MM.1S (cell line): Measurements from ENCODE around the gene CDX2.

Experiments
- DNase-seq: peaks from one replicate; pipeline ENCODE4 v3.0.0-alpha.2; 2015
- H2AFZ ChIP-seq: fragments of 300-600 bp; sonication (generic); 2 replicates; pipeline ENCODE4 v1.6.0; 2016; ENCODE audit warnings: antibody characterized with exemption, low read length
- H3F3A ChIP-seq: fragments of 300-600 bp; sonication (generic); 2 replicates; pipeline ENCODE4 v1.6.1; 2016; ENCODE audit warnings: mild to moderate bottlenecking, antibody characterized with exemption, low read length, moderate library complexity, mixed read lengths; ENCODE audit not compliant: insufficient read depth
- H3K27ac ChIP-seq: fragments of 300-600 bp; sonication (generic); 2 replicates; pipeline ENCODE4 v1.5.1; 2016; ENCODE audit warnings: mild to moderate bottlenecking, low read length
- H3K27me3 ChIP-seq: fragments of 300-600 bp; sonication (generic); replicated peaks from 2 replicates; pipeline ENCODE4 v1.6.0; 2016; ENCODE audit warnings: low read length; ENCODE audit not compliant: insufficient read depth
- H3K36me3 ChIP-seq: fragments of 300-600 bp; sonication (generic); replicated peaks from 2 replicates; pipeline ENCODE4 v1.6.1; 2016; ENCODE audit warnings: mild to moderate bottlenecking, low read length, mixed read lengths; ENCODE audit not compliant: insufficient read depth
- H3K4me1 ChIP-seq: fragments of 300-600 bp; sonication (generic); 2 replicates; pipeline ENCODE4 v1.6.1; 2016; ENCODE audit warnings: low read length, mixed read lengths
- H3K4me2 ChIP-seq: fragments of 300-600 bp; sonication (generic); 2 replicates; pipeline ENCODE4 v1.6.0; 2016; ENCODE audit warnings: low read depth, low read length
- H3K4me3 ChIP-seq: fragments of 300-600 bp; sonication (generic); 2 replicates; pipeline ENCODE4 v1.5.1; 2016; ENCODE audit warnings: low read length, mixed read lengths
- H3K79me2 ChIP-seq: fragments of 300-600 bp; sonication (generic); 2 replicates; pipeline ENCODE4 v1.6.1; 2016; ENCODE audit warnings: mixed run types, low read length, mixed read lengths
- H3K9ac ChIP-seq: fragments of 300-600 bp; sonication (generic); 2 replicates; pipeline ENCODE4 v1.6.1; 2016; ENCODE audit warnings: low read length, mixed read lengths
- H3K9me2 ChIP-seq: fragments of 300-600 bp; sonication (generic); replicated peaks from 2 replicates; pipeline ENCODE4 v1.6.1; 2016; ENCODE audit warnings: mild to moderate bottlenecking, low read length, mixed read lengths; ENCODE audit not compliant: insufficient read depth
- H3K9me3 ChIP-seq: fragments of 300-600 bp; sonication (generic); replicated peaks from 2 replicates; pipeline ENCODE4 v1.6.1; 2016; ENCODE audit warnings: mild to moderate bottlenecking, low read length, mixed read lengths; ENCODE audit not compliant: insufficient read depth
- H4K20me1 ChIP-seq: fragments of 300-600 bp; sonication (generic); 2 replicates; pipeline ENCODE4 v1.6.1; 2016; ENCODE audit warnings: mild to moderate bottlenecking, low read length, moderate library complexity, mixed read lengths; ENCODE audit not compliant: insufficient read depth
- EZH2 ChIP-seq: fragments of 300-600 bp; sonication (generic); optimal IDR thresholded peaks from 2 replicates; pipeline ENCODE3; 2017; ENCODE audit warnings: low read depth, mild to moderate bottlenecking, antibody characterized with exemption, low read length, mixed read lengths
- EZH2phosphoT487 ChIP-seq: fragments of 300-600 bp; sonication (generic); IDR thresholded peaks from 2 replicates; pipeline ENCODE4 v1.6.1; 2018; ENCODE audit warnings: antibody characterized with exemption, low read length
- TF ChIP-seq, protein P1 (sequence below): fragments of 300-600 bp; sonication (generic); IDR thresholded peaks from 2 replicates; pipeline ENCODE4 v1.5.1; 2016; ENCODE audit warnings: antibody characterized with exemption, low read length, mixed read lengths

Gene CDX2

DNA sequence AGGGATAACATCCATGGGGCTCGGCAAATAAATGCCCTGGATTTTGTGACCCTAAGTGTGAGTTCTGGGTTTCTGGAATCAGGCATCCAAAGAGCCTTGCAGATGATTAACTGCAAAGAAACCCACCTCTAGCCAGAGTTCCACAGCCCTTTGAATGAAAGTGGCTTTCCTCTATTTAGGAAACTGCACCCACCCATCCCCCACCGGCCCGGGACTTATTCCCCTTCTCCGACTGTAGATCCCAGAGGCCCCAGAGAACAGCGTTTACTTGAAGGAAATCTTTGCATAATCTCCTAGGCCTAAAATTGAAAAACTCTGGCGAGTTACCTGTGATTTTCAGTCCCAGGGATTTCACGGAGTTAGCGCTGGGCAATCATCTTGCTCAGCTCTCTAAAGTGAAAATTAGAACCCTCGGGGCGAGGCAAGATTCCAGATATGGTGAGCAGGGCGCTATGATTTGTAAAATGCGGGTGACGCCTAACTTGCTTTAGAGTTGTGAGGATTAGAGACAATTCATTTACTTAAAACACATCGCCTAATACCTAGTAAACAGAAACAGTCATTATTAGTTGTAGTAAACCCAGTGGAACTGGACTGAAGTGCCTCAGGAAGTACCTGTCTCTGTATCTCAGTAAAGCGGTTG, 10.0 kb upstream of the CDX2 start:
- no peaks in the 10 kb centered on the region for H3K79me2 ChIP-seq
- H3K9me3 ChIP-seq, result no peaks in the 10 kb centered on the region
- no peaks in the 10 kb centered on the region for H3K4me1 ChIP-seq
- no peaks in the 10 kb centered on the region for H3K36me3 ChIP-seq
- no peak overlapping the region for H2AFZ ChIP-seq
- H4K20me1 ChIP-seq, result no peaks in the 10 kb centered on the region
- TF ChIP-seq EZH2phosphoT487, result no peak
- TF ChIP-seq EZH2, result no peak
- TF ChIP-seq, protein P1, sequence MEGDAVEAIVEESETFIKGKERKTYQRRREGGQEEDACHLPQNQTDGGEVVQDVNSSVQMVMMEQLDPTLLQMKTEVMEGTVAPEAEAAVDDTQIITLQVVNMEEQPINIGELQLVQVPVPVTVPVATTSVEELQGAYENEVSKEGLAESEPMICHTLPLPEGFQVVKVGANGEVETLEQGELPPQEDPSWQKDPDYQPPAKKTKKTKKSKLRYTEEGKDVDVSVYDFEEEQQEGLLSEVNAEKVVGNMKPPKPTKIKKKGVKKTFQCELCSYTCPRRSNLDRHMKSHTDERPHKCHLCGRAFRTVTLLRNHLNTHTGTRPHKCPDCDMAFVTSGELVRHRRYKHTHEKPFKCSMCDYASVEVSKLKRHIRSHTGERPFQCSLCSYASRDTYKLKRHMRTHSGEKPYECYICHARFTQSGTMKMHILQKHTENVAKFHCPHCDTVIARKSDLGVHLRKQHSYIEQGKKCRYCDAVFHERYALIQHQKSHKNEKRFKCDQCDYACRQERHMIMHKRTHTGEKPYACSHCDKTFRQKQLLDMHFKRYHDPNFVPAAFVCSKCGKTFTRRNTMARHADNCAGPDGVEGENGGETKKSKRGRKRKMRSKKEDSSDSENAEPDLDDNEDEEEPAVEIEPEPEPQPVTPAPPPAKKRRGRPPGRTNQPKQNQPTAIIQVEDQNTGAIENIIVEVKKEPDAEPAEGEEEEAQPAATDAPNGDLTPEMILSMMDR, result no peak
- no peaks in the 10 kb centered on the region for H3F3A ChIP-seq
- H3K4me2 ChIP-seq, result no peak overlapping the region
- no peak overlapping the region for H3K27ac ChIP-seq
- DNase-seq, result no peak
- H3K9ac ChIP-seq, result no peak overlapping the region
- no peak overlapping the region for H3K4me3 ChIP-seq
- H3K9me2 ChIP-seq, result no peaks in the 10 kb centered on the region
- H3K27me3 ChIP-seq, result no peaks in the 10 kb centered on the region

DNA sequence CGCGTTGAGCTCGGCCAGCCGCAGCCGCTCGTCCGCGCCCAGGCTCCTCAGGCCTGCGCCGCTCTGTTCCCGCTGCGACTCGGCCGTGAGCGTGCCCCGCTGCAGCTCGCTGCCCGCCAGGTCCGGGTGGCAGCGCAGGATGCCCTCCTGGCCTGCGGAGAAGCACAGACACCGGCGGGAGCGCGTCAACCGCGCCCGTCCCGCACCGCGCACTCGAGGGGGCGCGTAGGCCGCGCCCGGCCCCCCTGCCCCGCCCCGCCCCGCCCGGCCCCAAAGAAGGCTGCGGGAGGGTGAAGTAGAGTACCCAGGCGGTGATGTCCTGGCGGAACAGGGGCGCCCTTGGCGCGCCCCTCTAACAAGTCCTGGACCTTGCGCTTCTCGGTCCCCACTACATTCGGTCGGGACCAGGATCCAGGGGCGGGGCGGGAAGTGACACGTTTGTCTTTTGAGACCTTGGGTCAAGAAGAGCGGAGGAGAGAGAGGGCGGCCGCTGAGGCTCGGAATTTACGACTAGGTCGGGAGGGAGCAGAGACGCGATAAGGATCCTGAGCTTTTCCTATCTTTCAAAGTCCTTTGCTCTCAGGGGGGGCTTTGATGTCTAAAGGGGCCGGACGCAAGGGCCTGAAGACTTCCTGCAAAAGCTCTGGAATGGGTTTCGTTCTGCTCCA, 9.3 kb upstream of the CDX2 start:
- Histone ChIP-seq H3K79me2 (no peaks in the 10 kb centered on the region), H4K20me1 (no peaks in the 10 kb centered on the region), H3K9me3 (no peaks in the 10 kb centered on the region), H3F3A (no peaks in the 10 kb centered on the region), H3K9me2 (no peaks in the 10 kb centered on the region), H3K9ac (no peak overlapping the region), H3K36me3 (no peaks in the 10 kb centered on the region), H3K4me3 (no peak overlapping the region), H3K27ac (no peak overlapping the region), H2AFZ (no peak overlapping the region), H3K4me2 (no peak overlapping the region), H3K4me1 (no peaks in the 10 kb centered on the region), H3K27me3 (no peaks in the 10 kb centered on the region)
- no peak for TF ChIP-seq EZH2phosphoT487
- TF ChIP-seq, protein P1, result no peak
- no peak for TF ChIP-seq EZH2
- no peak for DNase-seq

DNA sequence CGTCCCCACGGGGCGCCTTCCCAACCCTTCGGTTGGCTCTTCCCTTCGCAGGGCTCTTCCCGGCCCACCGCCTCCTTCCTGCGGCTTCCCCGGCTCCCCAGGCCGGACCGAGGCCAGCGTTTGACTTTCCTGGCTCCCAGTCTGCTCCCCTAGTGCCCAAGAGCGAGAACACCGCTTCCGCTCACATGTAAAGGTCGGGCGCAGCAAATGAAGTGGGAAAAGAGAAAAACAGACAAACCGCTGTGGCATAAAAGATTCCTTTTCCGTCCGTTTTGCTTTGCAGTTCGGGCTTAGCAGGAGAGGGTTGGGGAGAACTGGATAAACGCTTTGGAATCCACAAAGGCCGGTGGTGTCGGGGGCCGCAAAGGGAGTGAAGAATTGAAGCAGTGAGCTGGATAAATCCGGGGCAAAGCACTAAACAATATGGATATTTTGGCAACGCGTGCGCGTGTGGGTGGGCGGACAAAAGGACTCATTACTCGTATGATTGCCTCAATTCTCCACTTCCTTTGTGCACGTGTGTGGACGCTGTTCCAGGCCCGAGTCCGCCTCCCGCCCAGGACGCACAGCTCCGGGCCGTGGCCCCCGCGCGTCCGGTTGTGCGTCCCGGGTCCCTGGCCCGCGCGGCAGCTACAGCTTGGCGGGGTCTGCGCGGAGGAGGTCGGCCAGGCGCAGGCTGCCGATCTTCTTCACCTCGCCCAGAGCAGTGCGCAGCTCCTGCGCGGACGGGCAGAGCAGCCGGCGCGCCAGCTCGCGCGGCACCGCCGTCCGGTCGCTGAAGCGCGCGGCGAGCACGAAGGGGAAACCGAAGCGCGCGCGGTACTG, 8.6 kb upstream of the CDX2 start:
- H2AFZ ChIP-seq, result no peak overlapping the region
- no peak overlapping the region for H3K4me3 ChIP-seq
- TF ChIP-seq, protein P1, result no peak
- TF ChIP-seq EZH2phosphoT487 (no peak), EZH2 (no peak)
- no peaks in the 10 kb centered on the region for H3K4me1 ChIP-seq
- H3K9me2 ChIP-seq, result no peaks in the 10 kb centered on the region
- H3F3A ChIP-seq, result no peaks in the 10 kb centered on the region
- no peaks in the 10 kb centered on the region for H3K36me3 ChIP-seq
- no peak overlapping the region for H3K9ac ChIP-seq
- no peaks in the 10 kb centered on the region for H3K9me3 ChIP-seq
- DNase-seq, result no peak
- no peaks in the 10 kb centered on the region for H3K79me2 ChIP-seq
- H4K20me1 ChIP-seq, result no peaks in the 10 kb centered on the region
- no peaks in the 10 kb centered on the region for H3K27me3 ChIP-seq
- no peak overlapping the region for H3K27ac ChIP-seq
- H3K4me2 ChIP-seq, result no peak overlapping the region
